Activated CD4-positive, alpha-beta T cell treated with anti-CD3 and anti-CD28 coated beads, Interleukin-2, amount 50 U/mL, for 1 hour (primary cell): ENCODE measurements around the gene DCAF4L1.
A peak's percentile ranks its signal among the peaks of the same experiment; 100 is the strongest.

ENCODE experiments used
- DNase-seq: peaks from one replicate; pipeline ENCODE4 v3.0.0-alpha.2; 2020

The DCAF4L1 gene

GRCh38 chr4:41990365-41991111, 9.0 kb downstream of the DCAF4L1 start, which contains the start of gene SLC30A9:
TSS of gene SLC30A9 (plus strand) at chr4:41990530. CDS start at chr4:41990652, 122 bp downstream.
- peak; percentile 91 for DNase-seq

GRCh38 chr4:41991916-41992767, 10.6 kb downstream of the DCAF4L1 start:
- no peak for DNase-seq

- no peak for DNase-seq
These were observed 11.7 kb downstream of the DCAF4L1 start for GRCh38 chr4:41992967-41993857.

- DNase-seq, result no peak
These were observed 13.0 kb downstream of the DCAF4L1 start for GRCh38 chr4:41994461-41994985.

GRCh38 chr4:41998019-41998418, 16.5 kb downstream of the DCAF4L1 start:
- no peak for DNase-seq

GRCh38 chr4:41999321-41999720, 17.8 kb downstream of the DCAF4L1 start:
- DNase-seq, result no peak

- no peak for DNase-seq
These were observed 26.6 kb downstream of the DCAF4L1 start for GRCh38 chr4:42008011-42008786.

GRCh38 chr4:42015438-42015837, 33.9 kb downstream of the DCAF4L1 start:
- no peak for DNase-seq

GRCh38 chr4:42018451-42018850, 36.9 kb downstream of the DCAF4L1 start:
- DNase-seq, result no peak
